Mucosa of rectum (tissue), 2 donors: ENCODE results near the gene CLCF1.
"Not testable (repeated sequence)": the region's sequence is repeated elsewhere in the genome, so short reads cannot be mapped to it uniquely, and the experiment has no call there.

Experiments
- H3K27ac ChIP-seq, 2 donors: one replicate each; pipeline ENCODE4 v1.7.0; 2013; ENCODE audit warnings: inconsistent platforms in 2 of 2, low read depth in 2 of 2, low read length in 2 of 2
- H3K27me3 ChIP-seq, 2 donors: one replicate each; pipeline ENCODE4 v1.7.0; 2013; ENCODE audit warnings: low read length in 2 of 2; ENCODE audit not compliant: control insufficient read depth in 2 of 2, insufficient read depth in 2 of 2
- H3K36me3 ChIP-seq, 2 donors: one replicate each; pipeline ENCODE4 v1.7.0; 2013; ENCODE audit warnings: low read length in 2 of 2; ENCODE audit not compliant: control insufficient read depth in 2 of 2, insufficient read depth in 2 of 2
- H3K4me1 ChIP-seq, 2 donors: one replicate each; pipeline ENCODE4 v1.7.0; 2013; ENCODE audit warnings: low read length in 2 of 2, mild to moderate bottlenecking in 1 of 2; ENCODE audit not compliant: control insufficient read depth in 2 of 2, insufficient read depth in 2 of 2
- H3K4me3 ChIP-seq, 2 donors: one replicate each; pipeline ENCODE4 v1.7.0; 2013; ENCODE audit warnings: low read length in 2 of 2
- H3K9ac ChIP-seq, 2 donors: one replicate each; pipeline ENCODE4 v1.7.0; 2013; ENCODE audit warnings: low read length in 2 of 2, low read depth in 1 of 2, mild to moderate bottlenecking in 1 of 2
- H3K9me3 ChIP-seq, 2 donors: one replicate each; pipeline ENCODE4 v1.7.0; 2013; ENCODE audit warnings: low read length in 2 of 2; ENCODE audit not compliant: control insufficient read depth in 2 of 2
- donor health status: healthy.
- donor health status: Normal muscosa, but diverticular disease.

Gene CLCF1

DNA sequence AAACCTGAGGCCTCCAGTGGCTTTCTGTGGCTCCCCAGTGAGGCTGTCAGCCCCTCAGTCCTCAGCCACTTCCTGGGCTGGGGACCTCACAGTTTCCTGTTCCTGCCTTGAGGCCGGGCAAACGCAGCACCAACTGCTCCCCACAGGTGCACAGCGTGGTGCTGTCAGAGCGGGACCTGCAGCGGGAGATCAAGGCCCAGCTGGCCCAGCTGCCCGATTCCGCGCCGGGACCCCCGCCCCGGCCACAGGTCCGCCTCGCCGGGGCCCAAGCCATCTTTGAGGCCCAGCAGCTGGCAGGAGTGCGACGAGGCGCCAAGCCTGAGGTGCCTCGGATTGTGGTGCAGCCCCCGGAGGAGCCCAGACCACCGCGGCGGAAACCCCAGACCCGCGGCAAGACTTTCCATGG lies 35.9 kb upstream of the CLCF1 start:
- Histone ChIP-seq H3K27me3 (peaks cover 2 to 18% of the 10 kb centered on the region in 2 donors), H3K27ac (peak overlapping the region; percentile 57 to 85), H3K4me3 (peak overlapping the region; percentile 17 to 44), H3K4me1 (peaks cover 7 to 26% of the 10 kb centered on the region in 2 donors), H3K9me3 (no peaks in the 10 kb centered on the region), H3K36me3 (no peaks in the 10 kb centered on the region), H3K9ac (peak overlapping the region in 1 of 2 donors; percentile 42)

DNA sequence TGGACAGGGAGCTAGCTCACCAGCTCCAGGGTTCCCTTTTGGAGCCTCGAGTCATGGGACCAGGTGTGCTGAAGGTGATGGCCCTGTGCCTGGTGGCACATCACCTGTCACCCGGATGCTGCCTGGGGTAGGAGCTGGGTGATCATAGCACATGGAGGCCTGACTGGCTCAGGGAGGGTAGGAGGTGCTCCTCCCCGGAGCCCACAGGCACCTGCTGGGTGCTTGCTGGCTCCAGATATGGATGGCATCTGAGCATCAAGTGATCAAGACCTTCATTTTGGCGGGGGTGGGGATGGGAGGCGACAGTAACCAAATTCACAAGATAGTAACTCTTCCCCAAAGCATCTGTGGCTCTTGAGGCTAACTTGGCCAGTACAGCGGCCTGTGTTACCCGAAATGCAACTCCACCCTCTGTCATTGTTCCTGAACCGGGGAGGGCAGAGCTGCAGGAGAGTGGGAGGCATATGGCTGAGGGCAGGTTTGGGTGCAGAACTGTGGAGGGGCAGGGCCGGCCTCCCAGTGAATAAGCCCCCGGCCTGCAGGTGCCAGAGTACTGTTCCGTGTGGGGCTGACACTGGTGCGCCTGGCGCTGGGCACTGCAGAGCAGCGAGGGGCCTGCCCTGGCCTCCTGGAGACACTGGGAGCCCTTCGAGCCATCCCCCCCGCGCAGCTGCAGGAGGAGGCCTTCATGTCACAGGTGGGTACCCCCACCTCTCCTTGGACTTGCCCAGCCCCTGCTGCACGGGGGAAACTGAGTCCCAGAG lies 35.2 kb upstream of the CLCF1 start:
- H3K27ac ChIP-seq = peak overlapping the region in 1 of 2 donors; percentile 79
- no peaks in the 10 kb centered on the region for H3K9me3 ChIP-seq
- H3K4me3 ChIP-seq = peak overlapping the region in 1 of 2 donors; percentile 20
- H3K4me1 ChIP-seq = peaks cover 7 to 26% of the 10 kb centered on the region in 2 donors
- peak overlapping the region in 1 of 2 donors; percentile 47 for H3K9ac ChIP-seq
- H3K36me3 ChIP-seq = no peaks in the 10 kb centered on the region
- peaks cover 2 to 18% of the 10 kb centered on the region in 2 donors for H3K27me3 ChIP-seq

DNA sequence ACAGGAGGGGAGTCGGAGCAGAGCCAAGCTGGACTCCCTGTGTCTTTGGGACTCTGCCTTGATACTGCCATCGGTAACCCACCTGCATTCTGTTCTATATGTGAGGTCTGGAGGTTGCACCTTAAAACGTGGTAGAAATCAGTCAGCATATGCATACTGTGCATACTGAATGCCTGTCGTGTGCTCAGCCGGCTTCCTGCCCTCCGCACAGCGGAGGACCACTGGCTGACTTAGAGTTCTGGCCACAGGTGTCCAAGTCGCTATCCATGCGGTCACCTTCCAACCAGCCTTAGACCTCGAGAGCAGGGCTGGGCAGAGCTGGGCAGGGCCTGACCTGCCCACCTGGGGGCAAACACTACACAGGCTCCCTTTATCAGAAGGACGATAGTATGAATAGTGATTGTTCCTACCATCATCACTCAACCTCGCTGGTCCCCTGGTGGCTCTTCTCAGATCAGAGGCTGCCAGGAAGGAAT lies 34.3 kb upstream of the CLCF1 start:
- peak overlapping the region in 1 of 2 donors; percentile 1 for H3K9ac ChIP-seq
- peaks cover 7 to 26% of the 10 kb centered on the region in 2 donors for H3K4me1 ChIP-seq
- no peaks in the 10 kb centered on the region for H3K36me3 ChIP-seq
- H3K4me3 ChIP-seq = no peak overlapping the region
- H3K9me3 ChIP-seq = no peaks in the 10 kb centered on the region
- peaks cover 2 to 15% of the 10 kb centered on the region in 2 donors for H3K27me3 ChIP-seq
- peak overlapping the region in 1 of 2 donors; percentile 79 for H3K27ac ChIP-seq

DNA sequence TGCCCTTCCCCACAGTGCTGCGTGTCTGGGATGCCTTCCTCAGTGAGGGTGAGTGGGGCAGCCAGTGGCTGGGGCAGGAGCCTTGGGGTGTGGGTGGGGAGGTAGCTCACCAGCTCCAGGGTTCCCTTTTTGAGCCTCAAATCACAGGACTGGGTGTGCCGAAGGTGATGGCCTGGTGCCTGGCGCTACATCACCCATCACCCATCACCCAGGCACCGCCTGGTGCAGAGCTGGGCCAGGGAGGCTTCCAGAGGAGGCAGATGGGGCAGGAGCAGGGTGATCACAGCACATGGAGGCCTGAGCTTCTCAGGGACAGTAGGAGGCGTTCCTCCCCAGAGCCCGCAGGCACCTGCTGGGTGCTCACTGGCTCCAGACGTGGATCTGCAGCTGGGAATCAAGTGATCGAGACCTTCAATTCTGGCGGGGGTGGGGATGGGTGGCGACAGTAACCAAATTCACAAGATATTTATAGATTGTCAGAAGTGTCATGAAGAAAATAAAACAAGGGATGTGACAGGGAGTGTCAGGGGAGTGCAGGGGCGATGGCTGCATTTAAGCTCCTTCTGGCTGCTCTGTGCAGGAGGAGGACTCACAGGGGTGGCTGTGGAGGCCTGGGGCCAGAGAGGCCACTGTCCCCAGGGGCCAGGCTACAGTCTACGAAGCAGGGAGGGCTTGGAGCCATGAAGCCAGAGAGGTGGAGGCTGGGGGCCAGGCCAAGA lies 33.7 kb upstream of the CLCF1 start:
- H3K9me3 ChIP-seq = no peaks in the 10 kb centered on the region
- peaks cover 10 to 28% of the 10 kb centered on the region in 2 donors for H3K4me1 ChIP-seq
- peak overlapping the region in 1 of 2 donors; percentile 38 for H3K27ac ChIP-seq
- no peak overlapping the region for H3K4me3 ChIP-seq
- no peak overlapping the region for H3K9ac ChIP-seq
- no peaks in the 10 kb centered on the region for H3K36me3 ChIP-seq
- H3K27me3 ChIP-seq = peaks cover 2 to 9% of the 10 kb centered on the region in 2 donors

DNA sequence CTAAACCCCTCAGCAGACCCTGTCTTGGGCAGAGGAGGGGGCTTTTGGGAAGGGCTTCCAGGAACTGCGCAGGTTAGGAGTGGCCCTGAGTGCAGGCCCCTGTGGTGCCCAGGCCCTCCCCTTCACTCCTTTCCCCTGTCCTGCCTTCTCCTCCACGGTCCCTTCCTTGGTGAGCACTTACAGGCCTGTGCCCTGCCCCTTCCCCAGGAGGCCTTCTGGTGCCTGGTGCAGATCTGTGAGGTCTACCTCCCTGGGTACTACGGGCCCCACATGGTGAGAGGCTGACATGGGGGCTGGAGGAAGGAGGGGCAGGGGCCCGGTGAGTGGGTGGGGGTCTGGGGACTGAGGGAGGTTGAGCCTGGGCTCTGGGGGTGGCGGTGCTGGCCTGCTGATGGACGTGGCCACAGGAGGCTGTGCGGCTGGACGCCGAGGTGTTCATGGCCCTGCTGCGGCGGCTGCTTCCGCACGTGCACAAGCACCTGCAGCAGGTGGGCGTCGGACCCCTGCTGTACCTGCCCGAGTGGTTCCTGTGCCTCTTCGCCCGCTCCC lies 33.1 kb upstream of the CLCF1 start:
- H3K4me1 ChIP-seq = peaks cover 12 to 28% of the 10 kb centered on the region in 2 donors
- H3K9ac ChIP-seq = no peak overlapping the region
- H3K27me3 ChIP-seq = peaks cover 2 to 3% of the 10 kb centered on the region in 2 donors
- H3K4me3 ChIP-seq = peak overlapping the region in 1 of 2 donors; percentile 5
- no peaks in the 10 kb centered on the region for H3K36me3 ChIP-seq
- peak overlapping the region in 1 of 2 donors; percentile 38 for H3K27ac ChIP-seq
- no peaks in the 10 kb centered on the region for H3K9me3 ChIP-seq

DNA sequence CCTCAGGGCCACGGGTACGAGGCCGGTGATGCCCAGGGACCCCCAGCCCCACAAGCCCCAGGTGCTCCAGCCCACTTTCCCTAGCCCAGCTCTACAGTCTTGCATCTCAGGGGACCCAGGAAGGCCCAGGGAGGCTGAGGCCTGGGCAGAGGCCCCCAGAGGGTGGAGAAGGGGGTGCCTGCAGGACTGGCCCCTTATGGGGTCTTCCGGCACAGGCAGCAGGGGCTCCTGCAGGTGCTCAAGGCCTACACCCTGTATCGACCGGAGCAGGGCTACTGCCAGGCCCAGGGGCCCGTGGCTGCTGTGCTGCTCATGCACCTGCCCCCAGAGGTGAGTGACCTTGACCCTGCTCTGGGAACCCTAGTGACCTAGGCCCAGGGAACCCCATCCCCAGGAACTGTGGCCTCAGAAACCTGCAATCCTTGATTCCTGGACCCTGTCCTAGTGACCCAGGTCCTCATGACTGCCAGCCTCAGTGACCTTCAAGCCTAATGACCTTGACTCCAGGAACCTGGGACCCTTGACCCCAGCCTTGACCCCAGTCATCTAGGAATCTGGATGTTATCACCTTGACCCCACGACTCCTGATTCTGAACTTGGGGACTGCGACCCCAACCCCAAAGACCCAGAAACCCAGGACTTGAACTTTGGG lies 32.4 kb upstream of the CLCF1 start:
- no peak overlapping the region for H3K27ac ChIP-seq
- no peaks in the 10 kb centered on the region for H3K36me3 ChIP-seq
- H3K9me3 ChIP-seq = no peaks in the 10 kb centered on the region
- H3K27me3 ChIP-seq = peaks cover 0 to under 1% of the 10 kb centered on the region in 2 donors
- H3K9ac ChIP-seq = no peak overlapping the region
- peaks cover 16 to 29% of the 10 kb centered on the region in 2 donors for H3K4me1 ChIP-seq
- peak overlapping the region in 1 of 2 donors; percentile 26 for H3K4me3 ChIP-seq

DNA sequence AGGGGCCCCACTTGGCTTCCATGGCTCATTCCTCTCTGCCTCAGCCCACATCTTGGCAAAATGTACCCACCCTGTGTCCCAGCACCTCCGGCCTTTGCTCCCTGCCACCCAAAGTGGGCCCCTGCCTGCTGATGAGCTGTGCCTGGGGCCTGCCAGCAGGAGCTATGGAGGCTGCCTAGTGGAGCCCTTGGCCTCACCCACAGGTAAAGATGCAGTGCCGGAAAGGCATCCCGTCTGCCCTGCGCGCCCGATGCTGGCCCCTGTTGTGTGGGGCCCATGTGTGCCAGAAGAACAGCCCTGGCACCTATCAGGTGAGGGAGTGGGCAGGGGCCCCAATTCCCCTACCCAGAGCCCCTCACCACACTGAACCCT lies 31.8 kb upstream of the CLCF1 start:
- Histone ChIP-seq H3K9me3 (no peaks in the 10 kb centered on the region), H3K4me1 (peaks cover 20 to 31% of the 10 kb centered on the region in 2 donors), H3K4me3 (peak overlapping the region; percentile 12 to 69), H3K9ac (peak overlapping the region in 1 of 2 donors; percentile 68), H3K27me3 (no peaks in the 10 kb centered on the region), H3K27ac (peak overlapping the region in 1 of 2 donors; percentile 97), H3K36me3 (peaks cover 0 to under 1% of the 10 kb centered on the region in 2 donors)

DNA sequence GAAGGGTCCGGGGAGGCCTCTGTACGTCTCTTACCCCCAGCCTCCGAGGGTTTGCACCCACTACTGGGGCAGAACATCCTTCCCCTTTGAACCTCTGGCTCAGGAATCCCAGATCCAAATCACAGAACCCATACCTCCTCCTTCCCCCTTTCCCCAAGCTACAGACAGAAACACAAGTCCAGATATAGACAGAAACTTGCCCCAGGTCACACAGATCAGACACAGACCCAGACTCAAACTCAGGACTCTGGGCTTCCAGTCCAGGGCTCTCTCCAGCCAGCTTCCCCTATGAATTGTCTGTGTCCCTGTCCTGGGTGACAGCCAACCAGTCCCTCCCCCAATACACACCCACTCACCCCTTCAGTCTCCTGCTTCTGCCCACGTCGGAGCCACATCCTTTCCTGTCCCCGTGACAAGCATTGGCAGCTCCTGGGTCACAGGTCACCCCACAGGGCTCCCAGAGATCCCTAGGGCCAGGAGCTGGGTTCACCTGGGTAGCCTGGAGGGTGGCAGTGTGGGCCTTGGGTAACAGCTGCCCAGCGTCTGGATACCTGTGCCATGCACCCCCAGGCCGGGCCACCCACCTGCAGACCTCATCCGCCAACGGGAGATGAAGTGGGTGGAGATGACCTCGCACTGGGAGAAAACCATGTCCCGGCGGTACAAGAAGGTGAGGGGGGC lies 31.3 kb upstream of the CLCF1 start:
- H3K36me3 ChIP-seq = peaks cover 0 to 3% of the 10 kb centered on the region in 2 donors
- H3K9me3 ChIP-seq = no peaks in the 10 kb centered on the region
- H3K4me3 ChIP-seq = peak overlapping the region; percentile 12 to 69
- H3K27ac ChIP-seq = peak overlapping the region in 1 of 2 donors; percentile 97
- no peaks in the 10 kb centered on the region for H3K27me3 ChIP-seq
- peaks cover 21 to 32% of the 10 kb centered on the region in 2 donors for H3K4me1 ChIP-seq
- peak overlapping the region in 1 of 2 donors; percentile 68 for H3K9ac ChIP-seq

DNA sequence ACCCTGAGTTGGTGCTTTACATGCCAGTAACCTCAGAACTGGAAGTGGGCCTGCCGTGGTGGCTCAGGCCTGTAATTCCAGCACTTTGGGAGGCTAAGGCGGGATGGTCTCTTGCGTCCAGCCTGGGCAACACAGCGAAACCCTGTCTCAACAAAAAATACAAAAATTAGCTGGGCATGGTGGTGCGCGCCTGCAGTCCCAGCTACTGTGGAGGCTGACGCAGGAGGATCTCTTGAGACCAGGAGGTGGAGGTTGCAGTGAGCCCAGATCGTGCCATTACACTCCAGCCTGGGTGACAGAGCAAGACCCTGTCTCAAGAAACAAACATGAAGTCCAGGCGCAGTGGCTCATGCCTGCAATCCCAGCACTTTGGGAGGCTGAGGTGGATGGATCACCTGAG lies 29.7 kb upstream of the CLCF1 start:
- Histone ChIP-seq H3K36me3 (peaks cover 15 to 18% of the 10 kb centered on the region in 2 donors), H3K4me1 (peaks cover 21 to 26% of the 10 kb centered on the region in 2 donors), H3K27ac (peak overlapping the region; percentile 88 to 97)
- not testable (repeated sequence) for H3K27me3 ChIP-seq, H3K4me3 ChIP-seq, H3K9ac ChIP-seq, H3K9me3 ChIP-seq
